ENCODE data around the gene CNKSR1. TPM values are rescaled to one million over a fixed set of nuclear protein-coding genes. Genes with fewer than 3 reads are reported as not detected.
A peak's percentile ranks its signal among the peaks of the same experiment; 100 is the strongest.

CNKSR1 gene
- total and polyA plus RNA-seq, 2 of the 13 experiments (the other 11 are each of a cell fraction or from before 2014, with no cell fraction given) = 3.4 to 8.9 TPM

DNA sequence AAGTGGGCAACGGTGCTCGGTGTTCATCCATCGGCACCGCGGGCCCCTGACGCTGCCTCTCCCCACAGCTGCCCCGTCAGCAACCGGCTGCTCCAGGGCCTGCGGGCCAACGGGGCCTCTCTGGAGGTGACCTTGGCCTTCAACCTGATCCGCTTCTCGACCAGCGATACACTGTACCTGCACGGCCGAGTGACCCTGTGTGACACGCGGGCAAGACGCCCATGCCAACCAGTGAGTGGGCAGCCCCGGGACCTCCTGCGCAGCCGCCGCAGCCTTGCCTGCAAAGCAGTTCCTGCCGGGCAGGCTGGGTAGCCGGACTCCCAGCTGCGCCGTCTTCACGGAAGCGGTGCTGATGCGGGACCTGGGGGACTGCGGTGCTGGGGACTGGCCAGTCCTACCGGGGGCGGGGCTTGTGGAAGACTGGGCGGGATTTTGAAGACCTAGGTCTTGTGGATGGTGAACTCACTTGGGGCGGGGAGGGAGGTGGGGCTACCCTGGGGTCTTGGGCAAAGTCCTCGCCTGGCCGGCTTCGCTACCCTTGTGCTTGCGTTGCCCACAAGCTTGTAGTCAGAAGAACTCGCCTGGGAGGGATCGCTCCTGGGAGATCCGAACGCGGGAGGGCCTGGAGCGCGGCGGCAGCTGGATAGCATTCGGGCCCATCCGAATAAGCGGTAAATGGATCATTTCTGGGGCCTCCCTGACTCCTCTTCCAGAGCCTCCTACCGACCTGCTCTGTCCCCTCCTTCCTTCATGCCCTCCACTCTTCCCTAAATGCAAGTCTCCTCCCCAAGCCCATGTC lies 47.9 kb downstream of the CNKSR1 start:
- WGBS (ENCODE audit: low lambda C conversion rate) = under 1% methylated on average over 15 of the region's 50 CpGs
- Histone ChIP-seq H3K9ac (ENCODE audit: insufficient read depth, low read depth, low read length) (peak overlapping the region; percentile 66), H2AFZ (ENCODE audit: low read length) (peak overlapping the region; percentile 69), H3K4me1 (ENCODE audit: insufficient read depth, low read length) (peaks cover 36% of the 10 kb centered on the region), H3K79me2 (ENCODE audit: insufficient read depth, low read length) (no peaks in the 10 kb centered on the region), H3K4me2 (ENCODE audit: low read depth, low read length) (peak overlapping the region; percentile 100), H3K27me3 (ENCODE audit: control insufficient read depth in 1 of 2, insufficient read depth in 2 of 2, low read length in 2 of 2) (no peaks in the 10 kb centered on the region; a peak in 2 of 5 replicates), H4K20me1 (ENCODE audit: insufficient read depth, low read length) (no peaks in the 10 kb centered on the region), H3K36me3 (replicated peaks in 1 of 2; ENCODE audit: control insufficient read depth in 1 of 2, insufficient read depth in 2 of 2, low read length in 2 of 2) (no peaks in the 10 kb centered on the region), H3K4me3 (replicated peaks in 1 of 3; ENCODE audit: insufficient read depth in 1 of 3, low read depth in 2 of 3, low read length in 3 of 3) (peak overlapping the region; percentile 72 to 81 (median 74)), H3K9me3 (ENCODE audit: low read length) (no peaks in the 10 kb centered on the region), H3K27ac (ENCODE audit: extremely low read length, insufficient read depth, low read length) (no peak overlapping the region)
- peak; percentile 84 for DNase-seq (ENCODE audit: low spot score)
- peak; percentile 95 for ATAC-seq
- intact Hi-C loops (cut with micrococcal nuclease; ENCODE audit: unreplicated experiment) = loop anchor here (1.0 kb wide), 1 partner anchor 8 kb away; no protein-coding TSS in a partner anchor
- FAIRE-seq = peak; percentile 79
- POLR2A ChIA-PET = interaction anchor here (1.0 to 3.5 kb wide), 7 partner anchors 10 to 202 kb away, joined by 3 to 50 read pairs (median 5); partner anchors contain the start of genes CATSPER4, CEP85, CNKSR1 and ZNF593
- CTCF ChIA-PET (ENCODE audit: low intra/inter-chr PET ratio, low total read pairs) = no interaction called here
- in situ Hi-C loops (cut with HindIII; ENCODE audit: extremely low pct_ligation_motif_present, low pct_unique_long_range_greater_than_20kb) = no loop called here
- no TSS peak for BruUV-seq (replicated peaks)
- peak; percentile 54; the same call in 1 of the 2 replicates for TF ChIP-seq SP4 (CRISPR knock-in tag; IDR thresholded peaks at IDR 0.05)
- TF ChIP-seq, protein P1, sequence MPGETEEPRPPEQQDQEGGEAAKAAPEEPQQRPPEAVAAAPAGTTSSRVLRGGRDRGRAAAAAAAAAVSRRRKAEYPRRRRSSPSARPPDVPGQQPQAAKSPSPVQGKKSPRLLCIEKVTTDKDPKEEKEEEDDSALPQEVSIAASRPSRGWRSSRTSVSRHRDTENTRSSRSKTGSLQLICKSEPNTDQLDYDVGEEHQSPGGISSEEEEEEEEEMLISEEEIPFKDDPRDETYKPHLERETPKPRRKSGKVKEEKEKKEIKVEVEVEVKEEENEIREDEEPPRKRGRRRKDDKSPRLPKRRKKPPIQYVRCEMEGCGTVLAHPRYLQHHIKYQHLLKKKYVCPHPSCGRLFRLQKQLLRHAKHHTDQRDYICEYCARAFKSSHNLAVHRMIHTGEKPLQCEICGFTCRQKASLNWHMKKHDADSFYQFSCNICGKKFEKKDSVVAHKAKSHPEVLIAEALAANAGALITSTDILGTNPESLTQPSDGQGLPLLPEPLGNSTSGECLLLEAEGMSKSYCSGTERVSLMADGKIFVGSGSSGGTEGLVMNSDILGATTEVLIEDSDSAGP (CRISPR knock-in tag; IDR thresholded peaks at IDR 0.05; ENCODE audit: borderline replicate concordance) = peak; percentile 59; the same call in 1 of the 2 replicates
- peak; percentile 82 for TF ChIP-seq ZFX (CRISPR knock-in tag; IDR thresholded peaks at IDR 0.05; ENCODE audit: low read depth)
- no peak for TF ChIP-seq E2F5 (CRISPR knock-in tag; conservative IDR thresholded peaks at IDR 0.05)
- TF ChIP-seq ZNF788 (CRISPR knock-in tag; IDR thresholded peaks at IDR 0.05; ENCODE audit: borderline replicate concordance) = peak; percentile 40; the same call in 1 of the 2 replicates
- peak; percentile 72 for TF ChIP-seq YEATS4 (CRISPR knock-in tag; IDR thresholded peaks at IDR 0.05; ENCODE audit: borderline replicate concordance)
- TF ChIP-seq HNRNPLL (IDR thresholded peaks at IDR 0.05; ENCODE audit: low read depth, low read length, poor library complexity, severe bottlenecking) = peak; percentile 83
- TF ChIP-seq, protein P2, sequence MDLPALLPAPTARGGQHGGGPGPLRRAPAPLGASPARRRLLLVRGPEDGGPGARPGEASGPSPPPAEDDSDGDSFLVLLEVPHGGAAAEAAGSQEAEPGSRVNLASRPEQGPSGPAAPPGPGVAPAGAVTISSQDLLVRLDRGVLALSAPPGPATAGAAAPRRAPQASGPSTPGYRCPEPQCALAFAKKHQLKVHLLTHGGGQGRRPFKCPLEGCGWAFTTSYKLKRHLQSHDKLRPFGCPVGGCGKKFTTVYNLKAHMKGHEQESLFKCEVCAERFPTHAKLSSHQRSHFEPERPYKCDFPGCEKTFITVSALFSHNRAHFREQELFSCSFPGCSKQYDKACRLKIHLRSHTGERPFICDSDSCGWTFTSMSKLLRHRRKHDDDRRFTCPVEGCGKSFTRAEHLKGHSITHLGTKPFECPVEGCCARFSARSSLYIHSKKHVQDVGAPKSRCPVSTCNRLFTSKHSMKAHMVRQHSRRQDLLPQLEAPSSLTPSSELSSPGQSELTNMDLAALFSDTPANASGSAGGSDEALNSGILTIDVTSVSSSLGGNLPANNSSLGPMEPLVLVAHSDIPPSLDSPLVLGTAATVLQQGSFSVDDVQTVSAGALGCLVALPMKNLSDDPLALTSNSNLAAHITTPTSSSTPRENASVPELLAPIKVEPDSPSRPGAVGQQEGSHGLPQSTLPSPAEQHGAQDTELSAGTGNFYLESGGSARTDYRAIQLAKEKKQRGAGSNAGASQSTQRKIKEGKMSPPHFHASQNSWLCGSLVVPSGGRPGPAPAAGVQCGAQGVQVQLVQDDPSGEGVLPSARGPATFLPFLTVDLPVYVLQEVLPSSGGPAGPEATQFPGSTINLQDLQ (CRISPR knock-in tag; IDR thresholded peaks at IDR 0.05) = peak; percentile 9; the same call in 1 of the 2 replicates
- peak; percentile 34; the same call in 1 of the 2 replicates for TF ChIP-seq ZMYM4 (CRISPR knock-in tag; IDR thresholded peaks at IDR 0.05)
- TF ChIP-seq ZNF274 (CRISPR knock-in tag; IDR thresholded peaks at IDR 0.05) = peak; percentile 68
- no peak for TF ChIP-seq ZNF296 (CRISPR knock-in tag; conservative IDR thresholded peaks at IDR 0.05)
- TF ChIP-seq SP2 (CRISPR knock-in tag; IDR thresholded peaks at IDR 0.05) = no peak
- TF ChIP-seq SMARCE1 (IDR thresholded peaks at IDR 0.05; ENCODE audit: borderline replicate concordance) = no peak
- TF ChIP-seq KDM3A (CRISPR knock-in tag; IDR thresholded peaks at IDR 0.05; ENCODE audit: low read depth) = peak; percentile 58; the same call in 1 of the 2 replicates
- no peak for TF ChIP-seq ZSCAN21 (CRISPR knock-in tag; IDR thresholded peaks at IDR 0.05; ENCODE audit: borderline replicate concordance)
- TF ChIP-seq ZNF33B (CRISPR knock-in tag; IDR thresholded peaks at IDR 0.05) = peak; percentile 25; the same call in 1 of the 2 replicates
- TF ChIP-seq MED8 (CRISPR knock-in tag; IDR thresholded peaks at IDR 0.05; ENCODE audit: insufficient replicate concordance) = peak; percentile 21

All from HepG2 (cell line).